ES-I3 (cell line): Measurements from ENCODE around the gene CD3G.
A peak's percentile ranks its signal among the peaks of the same experiment; 100 is the strongest.

ENCODE experiments used
- H3K36me3 ChIP-seq: 2 replicates; pipeline ENCODE4 v1.6.1; 2013; ENCODE audit warnings: mild to moderate bottlenecking, low read length, control low read depth, moderate library complexity; ENCODE audit not compliant: insufficient read depth
- H3K4me1 ChIP-seq: 2 replicates; pipeline ENCODE4 v1.6.1; 2013; ENCODE audit warnings: mild to moderate bottlenecking, control low read depth, low read length; ENCODE audit not compliant: insufficient read depth
- H3K9ac ChIP-seq: 2 replicates; pipeline ENCODE4 v1.6.1; 2013; ENCODE audit warnings: low read depth, mild to moderate bottlenecking, low read length, moderate library complexity
- H3K9me3 ChIP-seq: 2 replicates; pipeline ENCODE4 v1.6.1; 2013; ENCODE audit warnings: mild to moderate bottlenecking, low read length, moderate library complexity; ENCODE audit not compliant: control insufficient read depth, insufficient read depth

Gene CD3G

GRCh38 chr11:118341815-118342489 lies 2.2 kb upstream of the CD3G start:
- Histone ChIP-seq H3K36me3 (no peaks in the 10 kb centered on the region), H3K4me1 (peaks cover 9% of the 10 kb centered on the region; the same call in 1 of the 2 replicates), H3K9me3 (no peaks in the 10 kb centered on the region), H3K9ac (no peak overlapping the region)

GRCh38 chr11:118342503-118343161 lies 1.5 kb upstream of the CD3G start, which contains the start of gene CD3D:
Gene CD3D (minus strand): TSS chr11:118342705. CDS start chr11:118342607, 98 bp downstream.
- no peak within 1 kb of the TSS for H3K9ac ChIP-seq
- no peaks in the 10 kb centered on the region for H3K36me3 ChIP-seq
- H3K4me1 ChIP-seq, result peaks cover 9% of the 10 kb centered on the region; the same call in 1 of the 2 replicates
- no peaks in the 10 kb centered on the region for H3K9me3 ChIP-seq

DNA sequence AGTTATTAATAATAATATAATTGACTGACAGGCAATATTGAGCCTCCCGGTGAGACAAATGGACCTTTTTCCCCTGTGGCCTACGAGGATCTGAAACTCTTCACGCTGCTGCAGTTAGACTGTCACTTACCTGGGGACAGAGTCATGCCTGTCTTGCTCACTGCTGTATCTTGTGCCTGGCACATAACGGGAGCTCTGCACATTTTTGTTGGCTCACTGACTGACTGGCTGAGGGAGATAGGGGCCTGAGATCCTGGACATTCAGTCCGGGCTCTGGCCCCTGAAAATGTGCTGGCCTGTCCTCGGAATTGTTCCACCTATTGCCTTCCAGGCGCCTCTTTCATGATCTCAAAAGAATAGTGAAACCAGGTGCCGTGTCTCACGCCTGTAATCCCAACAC lies 896 bp upstream of the CD3G start:
- H3K4me1 ChIP-seq, result peaks cover 9% of the 10 kb centered on the region; the same call in 1 of the 2 replicates
- no peaks in the 10 kb centered on the region for H3K36me3 ChIP-seq
- H3K9me3 ChIP-seq, result no peaks in the 10 kb centered on the region
- no peak overlapping the region for H3K9ac ChIP-seq

- Histone ChIP-seq H3K36me3 (no peaks in the 10 kb centered on the region), H3K9me3 (no peaks in the 10 kb centered on the region), H3K9ac (no peak overlapping the region), H3K4me1 (no peaks in the 10 kb centered on the region)
Observed at GRCh38 chr11:118349475-118349874, 5.3 kb downstream of the CD3G start.

GRCh38 chr11:118353084-118353710 lies 9.1 kb downstream of the CD3G start:
- no peak overlapping the region for H3K9ac ChIP-seq
- H3K36me3 ChIP-seq, result no peaks in the 10 kb centered on the region
- H3K9me3 ChIP-seq, result no peaks in the 10 kb centered on the region

GRCh38 chr11:118358071-118358470 lies 13.9 kb downstream of the CD3G start:
- no peak overlapping the region for H3K9ac ChIP-seq
- H3K9me3 ChIP-seq, result no peaks in the 10 kb centered on the region
- no peaks in the 10 kb centered on the region for H3K36me3 ChIP-seq
- no peaks in the 10 kb centered on the region for H3K4me1 ChIP-seq

More at GRCh38 chr11:118353084-118353710, 9.1 kb downstream of the CD3G start:
- H3K4me1 ChIP-seq, result no peaks in the 10 kb centered on the region

GRCh38 chr11:118359295-118359958 lies 15.3 kb downstream of the CD3G start, which contains the start of gene UBE4A:
Gene UBE4A (plus strand): TSS chr11:118359600. CDS start chr11:118365081, 5,481 bp downstream.
- Histone ChIP-seq H3K9ac (peak within 1 kb of the TSS; percentile 98), H3K9me3 (no peaks in the 10 kb centered on the region), H3K36me3 (no peaks in the 10 kb centered on the region; the same call in 1 of the 2 replicates), H3K4me1 (no peaks in the 10 kb centered on the region)

- peaks cover 14% of the 10 kb centered on the region for H3K36me3 ChIP-seq
- H3K9ac ChIP-seq, result no peak overlapping the region
- H3K4me1 ChIP-seq, result no peaks in the 10 kb centered on the region
- H3K9me3 ChIP-seq, result no peaks in the 10 kb centered on the region
Observed at GRCh38 chr11:118364956-118365615, 20.9 kb downstream of the CD3G start.

GRCh38 chr11:118366287-118366686 lies 22.1 kb downstream of the CD3G start:
- no peaks in the 10 kb centered on the region for H3K4me1 ChIP-seq
- no peaks in the 10 kb centered on the region for H3K9me3 ChIP-seq
- peaks cover 14% of the 10 kb centered on the region for H3K36me3 ChIP-seq
- H3K9ac ChIP-seq, result no peak overlapping the region

GRCh38 chr11:118370774-118371173 lies 26.6 kb downstream of the CD3G start:
- Histone ChIP-seq H3K9ac (no peak overlapping the region), H3K9me3 (no peaks in the 10 kb centered on the region), H3K4me1 (no peaks in the 10 kb centered on the region), H3K36me3 (peaks cover 21% of the 10 kb centered on the region)

DNA sequence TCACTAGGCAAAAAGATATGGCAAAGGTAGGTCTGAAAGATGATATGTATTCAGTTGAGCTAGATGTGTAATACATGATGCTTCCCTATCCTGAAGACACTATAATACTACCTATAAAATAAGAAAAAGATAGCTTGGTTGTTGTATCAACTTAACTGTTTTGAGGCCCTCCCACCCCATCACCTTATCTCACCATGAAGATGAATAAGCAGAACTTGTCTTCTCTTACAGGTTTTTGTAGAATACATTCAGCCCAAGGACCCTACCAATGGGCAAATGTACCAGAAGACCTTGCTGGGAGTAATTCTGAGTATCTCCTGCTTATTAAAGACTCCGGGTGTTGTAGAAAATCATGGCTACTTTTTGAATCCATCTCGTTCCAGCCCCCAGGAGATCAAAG lies 29.1 kb downstream of the CD3G start:
- Histone ChIP-seq H3K36me3 (peaks cover 24% of the 10 kb centered on the region), H3K9ac (no peak overlapping the region), H3K9me3 (no peaks in the 10 kb centered on the region), H3K4me1 (no peaks in the 10 kb centered on the region)

DNA sequence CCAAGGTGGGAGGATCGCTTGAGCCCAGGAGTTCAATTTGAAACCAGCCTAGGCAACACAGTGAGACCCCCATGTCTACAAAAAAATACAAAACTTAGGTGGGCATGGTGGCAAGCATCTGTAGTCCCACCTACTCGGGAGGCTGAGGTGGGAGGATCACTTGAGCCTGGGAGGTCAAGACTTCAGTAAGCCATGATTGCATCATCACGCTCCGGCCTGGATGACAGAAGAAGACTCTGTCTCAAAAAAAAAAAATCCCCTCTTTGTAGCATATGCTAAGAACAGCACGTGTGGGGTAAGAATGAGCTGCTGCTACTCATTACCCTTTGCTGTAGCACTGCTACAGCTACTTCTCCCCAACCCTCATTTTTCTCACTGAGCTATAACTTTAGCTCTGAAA lies 29.7 kb downstream of the CD3G start:
- H3K4me1 ChIP-seq, result no peaks in the 10 kb centered on the region
- no peak overlapping the region for H3K9ac ChIP-seq
- H3K36me3 ChIP-seq, result peaks cover 24% of the 10 kb centered on the region
- no peaks in the 10 kb centered on the region for H3K9me3 ChIP-seq

- H3K4me1 ChIP-seq, result no peaks in the 10 kb centered on the region
- H3K36me3 ChIP-seq, result peaks cover 17% of the 10 kb centered on the region
- no peak overlapping the region for H3K9ac ChIP-seq
- H3K9me3 ChIP-seq, result no peaks in the 10 kb centered on the region
Observed at GRCh38 chr11:118374729-118375128, 30.6 kb downstream of the CD3G start.

GRCh38 chr11:118375978-118376377 lies 31.8 kb downstream of the CD3G start:
- Histone ChIP-seq H3K4me1 (no peaks in the 10 kb centered on the region), H3K9me3 (no peaks in the 10 kb centered on the region), H3K9ac (no peak overlapping the region), H3K36me3 (peaks cover 25% of the 10 kb centered on the region)
